ENCODE results near the gene SMARCA4.
A peak's percentile ranks its signal among the peaks of the same experiment; 100 is the strongest.

Gene SMARCA4

GRCh38 chr19:11090264-11090996, 129.6 kb downstream of the SMARCA4 start:
- Histone ChIP-seq H3K18ac (ENCODE audit: low read length) (peak overlapping the region; percentile 100), H3K9me3 (replicated peaks in 1 of 2; ENCODE audit: control insufficient read depth in 2 of 2, insufficient read depth in 1 of 2, low read depth in 1 of 2, low read length in 2 of 2) (no peaks in the 10 kb centered on the region), H3K4me2 (ENCODE audit: insufficient read depth, low read length, poor library complexity, severe bottlenecking) (peak overlapping the region; percentile 60), H3K79me1 (ENCODE audit: low read depth, low read length) (peaks cover 8% of the 10 kb centered on the region), H2BK5ac (ENCODE audit: low read length) (peak overlapping the region; percentile 99), H3K4me3 (ENCODE audit: low read length in 2 of 2) (peak overlapping the region; percentile 56 to 99), H3K4me1 (ENCODE audit: control insufficient read depth in 2 of 2, insufficient read depth in 1 of 2, low read depth in 1 of 2, low read length in 2 of 2) (peaks cover 9 to 11% of the 10 kb centered on the region in 2 donors), H3K14ac (ENCODE audit: low read length) (peak overlapping the region; percentile 89), H3K27me3 (ENCODE audit: control insufficient read depth in 3 of 3, insufficient read depth in 3 of 3, low read depth in 1 of 3, low read length in 3 of 3) (no peaks in the 10 kb centered on the region), H3K23ac (ENCODE audit: low read depth, low read length, poor library complexity) (peak overlapping the region; percentile 99), H3K36me3 (replicated peaks in 1 of 2; ENCODE audit: control insufficient read depth in 2 of 2, insufficient read depth in 2 of 2, low read length in 2 of 2) (peaks cover 24 to 50% of the 10 kb centered on the region in 2 donors), H2AK5ac (ENCODE audit: low read depth, low read length) (peak overlapping the region; percentile 97), H3K27ac (replicated peaks; ENCODE audit: low read length) (peak overlapping the region; percentile 98), H3K9ac (ENCODE audit: low read depth, low read length, poor library complexity) (peak overlapping the region; percentile 94), H2AFZ (ENCODE audit: low read length) (no peak overlapping the region), H2BK15ac (ENCODE audit: low read length) (peak overlapping the region; percentile 99), H4K91ac (ENCODE audit: low read depth, low read length, poor library complexity) (no peak overlapping the region), H3K4ac (ENCODE audit: low read length) (peak overlapping the region; percentile 89), H2BK12ac (ENCODE audit: low read length) (peak overlapping the region; percentile 73), H4K8ac (ENCODE audit: low read depth, low read length) (no peak overlapping the region), H2BK120ac (ENCODE audit: low read depth, low read length) (peak overlapping the region; percentile 81)
- DNase-seq (ENCODE audit: low spot score): peak; percentile 91
- no CpG with 5 or more reads among the region's 64 CpGs for WGBS, 2 donors (ENCODE audit: extremely low coverage in 2 of 2, insufficient read length in 2 of 2, insufficient replicate concordance in 1 of 2)

- Histone ChIP-seq H3K4ac (ENCODE audit: low read length) (peak overlapping the region; percentile 89), H3K4me1 (ENCODE audit: control insufficient read depth in 2 of 2, insufficient read depth in 1 of 2, low read depth in 1 of 2, low read length in 2 of 2) (peaks cover 8 to 9% of the 10 kb centered on the region in 2 donors), H3K4me3 (ENCODE audit: low read length in 2 of 2) (peak overlapping the region; percentile 56 to 99), H3K27ac (replicated peaks; ENCODE audit: low read length) (peak overlapping the region; percentile 90), H2BK5ac (ENCODE audit: low read length) (peak overlapping the region; percentile 93), H3K27me3 (ENCODE audit: control insufficient read depth in 3 of 3, insufficient read depth in 3 of 3, low read depth in 1 of 3, low read length in 3 of 3) (no peaks in the 10 kb centered on the region), H2BK12ac (ENCODE audit: low read length) (no peak overlapping the region), H3K9me3 (replicated peaks in 1 of 2; ENCODE audit: control insufficient read depth in 2 of 2, insufficient read depth in 1 of 2, low read depth in 1 of 2, low read length in 2 of 2) (no peaks in the 10 kb centered on the region), H3K36me3 (replicated peaks in 1 of 2; ENCODE audit: control insufficient read depth in 2 of 2, insufficient read depth in 2 of 2, low read length in 2 of 2) (peaks cover 30 to 57% of the 10 kb centered on the region in 2 donors), H3K79me1 (ENCODE audit: low read depth, low read length) (peaks cover 8% of the 10 kb centered on the region), H2AFZ (ENCODE audit: low read length) (no peak overlapping the region), H2AK5ac (ENCODE audit: low read depth, low read length) (peak overlapping the region; percentile 97), H4K91ac (ENCODE audit: low read depth, low read length, poor library complexity) (no peak overlapping the region), H3K18ac (ENCODE audit: low read length) (peak overlapping the region; percentile 98), H2BK120ac (ENCODE audit: low read depth, low read length) (peak overlapping the region; percentile 81), H3K23ac (ENCODE audit: low read depth, low read length, poor library complexity) (peak overlapping the region; percentile 99), H3K4me2 (ENCODE audit: insufficient read depth, low read length, poor library complexity, severe bottlenecking) (peak overlapping the region; percentile 60), H4K8ac (ENCODE audit: low read depth, low read length) (no peak overlapping the region), H2BK15ac (ENCODE audit: low read length) (peak overlapping the region; percentile 99), H3K9ac (ENCODE audit: low read depth, low read length, poor library complexity) (peak overlapping the region; percentile 17), H3K14ac (ENCODE audit: low read length) (peak overlapping the region; percentile 89)
- no CpG with 5 or more reads among the region's 11 CpGs for WGBS, 2 donors (ENCODE audit: extremely low coverage in 2 of 2, insufficient read length in 2 of 2, insufficient replicate concordance in 1 of 2)
- no peak for DNase-seq (ENCODE audit: low spot score)
Observed at GRCh38 chr19:11090997-11091702, 130.3 kb downstream of the SMARCA4 start.

- peaks cover 8 to 9% of the 10 kb centered on the region in 2 donors for H3K4me1 ChIP-seq (ENCODE audit: control insufficient read depth in 2 of 2, insufficient read depth in 1 of 2, low read depth in 1 of 2, low read length in 2 of 2)
- no peak overlapping the region for H2AK5ac ChIP-seq (ENCODE audit: low read depth, low read length)
- no peak overlapping the region for H3K4ac ChIP-seq (ENCODE audit: low read length)
- H3K27me3 ChIP-seq (ENCODE audit: control insufficient read depth in 3 of 3, insufficient read depth in 3 of 3, low read depth in 1 of 3, low read length in 3 of 3): no peaks in the 10 kb centered on the region
- no peaks in the 10 kb centered on the region for H3K9me3 ChIP-seq (replicated peaks in 1 of 2; ENCODE audit: control insufficient read depth in 2 of 2, insufficient read depth in 1 of 2, low read depth in 1 of 2, low read length in 2 of 2)
- H2BK15ac ChIP-seq (ENCODE audit: low read length): no peak overlapping the region
- no peak overlapping the region for H2BK5ac ChIP-seq (ENCODE audit: low read length)
- H3K27ac ChIP-seq (replicated peaks; ENCODE audit: low read length): peak overlapping the region; percentile 19
- no peak overlapping the region for H3K9ac ChIP-seq (ENCODE audit: low read depth, low read length, poor library complexity)
- H2BK12ac ChIP-seq (ENCODE audit: low read length): no peak overlapping the region
- peaks cover 8% of the 10 kb centered on the region for H3K79me1 ChIP-seq (ENCODE audit: low read depth, low read length)
- H3K23ac ChIP-seq (ENCODE audit: low read depth, low read length, poor library complexity): no peak overlapping the region
- H3K36me3 ChIP-seq (replicated peaks in 1 of 2; ENCODE audit: control insufficient read depth in 2 of 2, insufficient read depth in 2 of 2, low read length in 2 of 2): peaks cover 34 to 63% of the 10 kb centered on the region in 2 donors
- DNase-seq (ENCODE audit: low spot score): no peak
- peak overlapping the region; percentile 56 to 73 for H3K4me3 ChIP-seq (ENCODE audit: low read length in 2 of 2)
- H3K4me2 ChIP-seq (ENCODE audit: insufficient read depth, low read length, poor library complexity, severe bottlenecking): peak overlapping the region; percentile 60
- H2AFZ ChIP-seq (ENCODE audit: low read length): no peak overlapping the region
- no peak overlapping the region for H4K8ac ChIP-seq (ENCODE audit: low read depth, low read length)
- no CpG with 5 or more reads among the region's 8 CpGs for WGBS, 2 donors (ENCODE audit: extremely low coverage in 2 of 2, insufficient read length in 2 of 2, insufficient replicate concordance in 1 of 2)
- no peak overlapping the region for H4K91ac ChIP-seq (ENCODE audit: low read depth, low read length, poor library complexity)
- H3K14ac ChIP-seq (ENCODE audit: low read length): no peak overlapping the region
- no peak overlapping the region for H3K18ac ChIP-seq (ENCODE audit: low read length)
- H2BK120ac ChIP-seq (ENCODE audit: low read depth, low read length): no peak overlapping the region
Observed at GRCh38 chr19:11091703-11092153, 130.9 kb downstream of the SMARCA4 start.

GRCh38 chr19:11092181-11092538, 131.3 kb downstream of the SMARCA4 start:
- H3K14ac ChIP-seq (ENCODE audit: low read length): no peak overlapping the region
- H3K27ac ChIP-seq (replicated peaks; ENCODE audit: low read length): no peak overlapping the region
- WGBS, 2 donors (ENCODE audit: extremely low coverage in 2 of 2, insufficient read length in 2 of 2, insufficient replicate concordance in 1 of 2): no CpG with 5 or more reads among the region's 6 CpGs
- H3K4me2 ChIP-seq (ENCODE audit: insufficient read depth, low read length, poor library complexity, severe bottlenecking): peak overlapping the region; percentile 60
- H3K4me1 ChIP-seq (ENCODE audit: control insufficient read depth in 2 of 2, insufficient read depth in 1 of 2, low read depth in 1 of 2, low read length in 2 of 2): peaks cover 8 to 9% of the 10 kb centered on the region in 2 donors
- H2BK15ac ChIP-seq (ENCODE audit: low read length): no peak overlapping the region
- no peak overlapping the region for H3K9ac ChIP-seq (ENCODE audit: low read depth, low read length, poor library complexity)
- H3K27me3 ChIP-seq (ENCODE audit: control insufficient read depth in 3 of 3, insufficient read depth in 3 of 3, low read depth in 1 of 3, low read length in 3 of 3): no peaks in the 10 kb centered on the region
- H2BK12ac ChIP-seq (ENCODE audit: low read length): no peak overlapping the region
- H3K4me3 ChIP-seq (ENCODE audit: low read length in 2 of 2): peak overlapping the region in 1 of 2 donors; percentile 56
- H3K4ac ChIP-seq (ENCODE audit: low read length): no peak overlapping the region
- H4K91ac ChIP-seq (ENCODE audit: low read depth, low read length, poor library complexity): no peak overlapping the region
- no peak overlapping the region for H2AK5ac ChIP-seq (ENCODE audit: low read depth, low read length)
- H3K36me3 ChIP-seq (replicated peaks in 1 of 2; ENCODE audit: control insufficient read depth in 2 of 2, insufficient read depth in 2 of 2, low read length in 2 of 2): peaks cover 35 to 67% of the 10 kb centered on the region in 2 donors
- H2BK5ac ChIP-seq (ENCODE audit: low read length): no peak overlapping the region
- DNase-seq (ENCODE audit: low spot score): no peak
- H3K79me1 ChIP-seq (ENCODE audit: low read depth, low read length): peaks cover 8% of the 10 kb centered on the region
- H3K23ac ChIP-seq (ENCODE audit: low read depth, low read length, poor library complexity): no peak overlapping the region
- H3K9me3 ChIP-seq (replicated peaks in 1 of 2; ENCODE audit: control insufficient read depth in 2 of 2, insufficient read depth in 1 of 2, low read depth in 1 of 2, low read length in 2 of 2): no peaks in the 10 kb centered on the region
- H4K8ac ChIP-seq (ENCODE audit: low read depth, low read length): no peak overlapping the region
- H2AFZ ChIP-seq (ENCODE audit: low read length): no peak overlapping the region
- H3K18ac ChIP-seq (ENCODE audit: low read length): no peak overlapping the region
- H2BK120ac ChIP-seq (ENCODE audit: low read depth, low read length): no peak overlapping the region

Measured in neuronal stem cell (in vitro differentiated cells).